GM12878 (cell line): ENCODE data around the gene PHETA2. TPM values are rescaled to one million over a fixed set of nuclear protein-coding genes. Genes with fewer than 3 reads are reported as not detected.
A peak's percentile ranks its signal among the peaks of the same experiment; 100 is the strongest.

Source experiments
- ATAC-seq: fragments of 200-7000 bp; cut with Tn5 transposase; 3 replicates; pipeline ENCODE4 v1.9.1; 2020; ENCODE audit warnings: mild to moderate bottlenecking, moderate library complexity
- BruUV-seq: library from RNA; stranded (reverse); fragments of 400-500 nt; replicated peaks from 2 replicates; lab custom pipeline; 2021; lab: Mats Ljungman, UMichigan
- CTCF ChIA-PET: fragments of 300-600 bp; sonication (Branson Sonifier 250); formaldehyde crosslinking; extraction: SDS; loops from one replicate; lab custom pipeline; 2021; ENCODE audit warnings: inconsistent platforms; lab: Yijun Ruan, JAX
- POLR2A ChIA-PET: fragments of 350-600 bp; formaldehyde crosslinking; extraction: SDS; loops from one replicate; lab custom pipeline; 2021; ENCODE audit warnings: inconsistent platforms; lab: Charles Lee
- RAD21 ChIA-PET: fragments of 300-600 bp; sonication (Branson Sonifier 250); formaldehyde crosslinking; loops from one replicate; lab custom pipeline; 2023; ENCODE audit warnings: antibody characterized with exemption; ENCODE audit not compliant: unreplicated experiment; lab: Charles Lee
- SMC1A ChIA-PET: fragments of 300-600 bp; sonication (Branson Sonifier 250); formaldehyde crosslinking; loops from one replicate; lab custom pipeline; 2023; ENCODE audit not compliant: unreplicated experiment, uncharacterized antibody; lab: Charles Lee
- DNase-seq: peaks from one replicate; pipeline ENCODE4 v3.0.0-alpha.2; 2011; ENCODE audit warnings: low read depth, low spot score
- FAIRE-seq: peaks from 3 replicates; lab custom pipeline; 2011; peaks lifted over from hg19 to GRCh38; lab: Jason Lieb, UNC
- H2AFZ ChIP-seq: 2 replicates; pipeline ENCODE4 v1.6.0; 2011; ENCODE audit warnings: low read depth, low read length, control low read depth; ENCODE audit not compliant: control insufficient read depth
- H3K27ac ChIP-seq: 2 replicates; pipeline ENCODE4 v1.5.1; 2011; ENCODE audit warnings: control low read depth; ENCODE audit not compliant: control insufficient read depth, insufficient read depth
- H3K27me3 ChIP-seq, 2 experiments: replicated peaks in 1 of 2; 2 replicates each; pipeline versions ENCODE4 v1.6.0 to v1.6.1; 2011; ENCODE audit warnings: low read length in 1 of 2; ENCODE audit not compliant: control insufficient read depth in 2 of 2, insufficient read depth in 2 of 2
- H3K36me3 ChIP-seq, 2 experiments: 2 replicates each; pipeline ENCODE4 v1.5.1; 2011; ENCODE audit warnings: low read length in 1 of 2; ENCODE audit not compliant: control insufficient read depth in 2 of 2, insufficient read depth in 2 of 2
- H3K4me1 ChIP-seq: 2 replicates; pipeline ENCODE4 v1.6.1; 2011; ENCODE audit warnings: mild to moderate bottlenecking, low read length, moderate library complexity, mixed read lengths; ENCODE audit not compliant: control insufficient read depth, insufficient read depth
- H3K4me2 ChIP-seq: 2 replicates; pipeline ENCODE4 v1.6.0; 2011; ENCODE audit warnings: control low read depth; ENCODE audit not compliant: control insufficient read depth, insufficient read depth
- H3K4me3 ChIP-seq: fragments of 200-600 bp; sonication (generic); 2 replicates; pipeline ENCODE4 v1.5.1; 2016
- H3K79me2 ChIP-seq: 2 replicates; pipeline ENCODE4 v1.6.0; 2011; ENCODE audit warnings: low read length; ENCODE audit not compliant: control insufficient read depth, insufficient read depth
- H3K9ac ChIP-seq: 2 replicates; pipeline ENCODE4 v1.8.0; 2011; ENCODE audit warnings: low read length, control low read depth, mixed read lengths; ENCODE audit not compliant: control insufficient read depth, insufficient read depth
- H3K9me3 ChIP-seq: replicated peaks from 3 replicates; pipeline ENCODE4 v1.5.1; 2011; ENCODE audit warnings: mild to moderate bottlenecking, low read length; ENCODE audit not compliant: control insufficient read depth, insufficient read depth
- H4K20me1 ChIP-seq: 2 replicates; pipeline ENCODE4 v1.6.0; 2011; ENCODE audit not compliant: control insufficient read depth, insufficient read depth
- ATF3 ChIP-seq: IDR thresholded peaks from 2 replicates; pipeline ENCODE4 v1.6.1; 2011; ENCODE audit warnings: low read depth, mild to moderate bottlenecking, low read length, moderate library complexity, borderline replicate concordance; ENCODE audit errors: extremely low read depth
- CEBPB ChIP-seq, 2 experiments: fragments of 150-350 bp in 1 of 2; IDR thresholded peaks; 2 replicates each; pipeline ENCODE4 v1.6.1; 2012 to 2014; ENCODE audit warnings: low read depth in 2 of 2, low read length in 2 of 2, borderline replicate concordance in 1 of 2, inconsistent platforms in 1 of 2
- CTCF ChIP-seq, 3 experiments: IDR thresholded peaks in 2 of 3; conservative IDR thresholded peaks in 1 of 3; 2 replicates each; pipeline ENCODE4 v1.5.1; 2011; ENCODE audit warnings: low read depth in 3 of 3, low read length in 3 of 3, mild to moderate bottlenecking in 3 of 3, control low read depth in 2 of 3, moderate library complexity in 2 of 3, inconsistent platforms in 1 of 3, mixed read lengths in 1 of 3; ENCODE audit not compliant: control insufficient read depth in 2 of 3, insufficient read depth in 1 of 3; ENCODE audit errors: extremely low read depth in 1 of 3
- DPF2 ChIP-seq: fragments of 450-650 bp; IDR thresholded peaks from 2 replicates; pipeline ENCODE4 v1.6.1; 2017; ENCODE audit warnings: mild to moderate bottlenecking
- HDAC2 ChIP-seq: fragments of 200-600 bp; sonication (generic); IDR thresholded peaks from 2 replicates; pipeline ENCODE4 v1.6.1; 2017
- JUND ChIP-seq: IDR thresholded peaks from 2 replicates; pipeline ENCODE4 v1.6.1; 2012; ENCODE audit warnings: low read depth, mild to moderate bottlenecking, low read length, improper control_type of control experiment, moderate library complexity
- NFYB ChIP-seq: IDR thresholded peaks from 2 replicates; pipeline ENCODE4 v1.6.1; 2011; ENCODE audit warnings: low read depth, mild to moderate bottlenecking, low read length, improper control_type of control experiment, moderate library complexity; ENCODE audit not compliant: insufficient read depth
- ZNF217 ChIP-seq: fragments of 450-650 bp; IDR thresholded peaks from 2 replicates; pipeline ENCODE4 v1.6.1; 2017; ENCODE audit warnings: antibody characterized with exemption, mild to moderate bottlenecking
- WGBS: methylation state at CpG from one replicate; pipeline ENCODE4 v1.1.6; 2016; ENCODE audit warnings: low lambda C conversion rate; ENCODE audit not compliant: insufficient replicate concordance, insufficient coverage; ENCODE audit errors: missing lambda C conversion rate; 5-methylcytosine and 5-hydroxymethylcytosine counted together
- in situ Hi-C: fragments of 300-500 bp; cut with MboI; formaldehyde crosslinking; loops from 9 replicates; pipeline ENCODE4 v1.14.3; 2018; ENCODE audit warnings: mixed read lengths
- intact Hi-C: fragments of 100-400 bp; cut with micrococcal nuclease; formaldehyde crosslinking; loops from one replicate; pipeline ENCODE4 v1.14.2; 2022; ENCODE audit not compliant: unreplicated experiment
- polyA plus RNA-seq, 11 experiments: library from polyadenylated mRNA; depleted of rRNA in 4 of 11; unstranded in 6 of 11; stranded (reverse) in 5 of 11; fragments of >200 nt; fragmentation: Nextera tagmentation in 4 of 11; fragmentation: Illumina TruSeq in 1 of 11; extraction: Ambion mirVana in 4 of 11; extraction: Trizol in 1 of 11; gene quantifications; 1 replicate in 1 of 11; 2 replicates in 10 of 11; pipeline versions ENCODE4 v1.2.1 to v1.2.3, GENCODE V29; 2011 to 2016; ENCODE audit warnings: inconsistent platforms in 2 of 11, missing spikeins in 2 of 11, low read depth in 1 of 11
- total RNA-seq, 4 experiments: library from RNA; depleted of rRNA in 3 of 4; stranded (reverse); fragments of >200 nt in 3 of 4; fragmentation: Illumina TruSeq in 1 of 4; extraction: Trizol in 1 of 4; gene quantifications; 2 replicates each; pipeline versions ENCODE4 v1.2.1 to v1.2.3, GENCODE V29; 2013 to 2021

PHETA2 gene
- total and polyA plus RNA-seq, 10 of the 15 experiments (the other 5 are each of a cell fraction or from before 2014, with no cell fraction given) = 0.03 to 3.2 (median 1.7) TPM

GRCh38 chr22:42072606-42073330 is 1.3 kb upstream of the PHETA2 start:
- FAIRE-seq = no peak
- intact Hi-C loops = loop anchor here (5.0 kb wide), 1 partner anchor 105 kb away; the partner anchor contains the start of gene SEPTIN3
- BruUV-seq = no TSS peak
- H3K4me1 ChIP-seq = peaks cover 19% of the 10 kb centered on the region
- no peaks in the 10 kb centered on the region for H3K9me3 ChIP-seq
- no peak for DNase-seq
- H2AFZ ChIP-seq = no peak overlapping the region
- TF ChIP-seq CTCF (IDR thresholded peaks at IDR 0.05 in 2 of 3, conservative IDR thresholded peaks at IDR 0.05 in 1 of 3; ENCODE audit: control insufficient read depth in 2 of 3, extremely low read depth in 1 of 3, insufficient read depth in 1 of 3, low read depth in 3 of 3, low read length in 3 of 3) = peak in 1 of 3 experiments; percentile 25; a peak in 1 of 6 replicates
- TF ChIP-seq CEBPB (IDR thresholded peaks at IDR 0.05; ENCODE audit: borderline replicate concordance in 1 of 2, low read depth in 2 of 2, low read length in 2 of 2) = no peak
- in situ Hi-C loops = no loop called here
- peaks cover 10% of the 10 kb centered on the region for H3K79me2 ChIP-seq
- ChIA-PET RAD21 (no interaction called here), POLR2A (no interaction called here), SMC1A (no interaction called here), CTCF (no interaction called here)
- no peak overlapping the region for H3K27ac ChIP-seq
- no peak overlapping the region for H3K9ac ChIP-seq
- no peak overlapping the region for H3K4me2 ChIP-seq
- peaks cover 0 to 5% of the 10 kb centered on the region in 2 experiments; a peak in 2 of 4 replicates for H3K36me3 ChIP-seq
- no peak for ATAC-seq
- 81% methylated on average over 7 of the region's 8 CpGs for WGBS
- no peaks in the 10 kb centered on the region for H3K27me3 ChIP-seq
- peaks cover 2% of the 10 kb centered on the region; the same call in 1 of the 2 replicates for H4K20me1 ChIP-seq
- no peak overlapping the region for H3K4me3 ChIP-seq

DNA sequence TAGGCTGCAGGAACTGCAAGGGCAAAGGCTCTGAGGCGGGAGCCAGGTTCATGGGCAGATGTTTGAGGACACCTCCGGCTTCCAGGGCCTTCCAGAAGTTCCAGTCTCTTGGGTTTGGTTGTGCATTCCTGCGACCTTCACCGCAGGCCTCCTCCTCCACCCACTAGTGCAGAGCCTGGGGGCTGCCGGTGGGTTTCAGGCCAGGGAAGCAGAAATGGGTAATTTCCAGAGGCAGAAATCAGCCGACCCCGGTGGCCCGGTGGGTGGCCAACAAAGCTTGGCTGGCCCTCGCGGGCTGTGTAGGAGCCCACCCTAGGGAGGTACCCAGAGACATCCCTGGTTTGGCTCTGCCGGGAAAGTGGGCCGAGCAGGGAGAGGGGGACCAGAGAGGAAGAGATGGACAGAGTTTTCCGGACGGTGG is 417 bp upstream of the PHETA2 start:
- peaks cover 18% of the 10 kb centered on the region for H3K4me1 ChIP-seq
- no peak for TF ChIP-seq ZNF217
- TF ChIP-seq HDAC2 = no peak
- no peak for TF ChIP-seq ATF3
- no peak for TF ChIP-seq JUND
- TF ChIP-seq DPF2 = no peak
- TF ChIP-seq NFYB = no peak
- H3K4me3 ChIP-seq = 0 out of 2 replicates have a peak overlapping the region, but pooled peaks have one; percentile 59
- H3K79me2 ChIP-seq = peaks cover 10% of the 10 kb centered on the region
- H3K27me3 ChIP-seq = no peaks in the 10 kb centered on the region
- intact Hi-C loops (loop anchor here (5.0 kb wide), 1 partner anchor 106 kb away; the partner anchor contains the start of gene SEPTIN3), in situ Hi-C loops (no loop called here)
- no peak for DNase-seq
- no peak for ATAC-seq
- no peaks in the 10 kb centered on the region for H3K9me3 ChIP-seq
- 89% methylated on average over 11 of the region's 14 CpGs for WGBS
- SMC1A ChIA-PET = no interaction called here
- POLR2A ChIA-PET = no interaction called here
- BruUV-seq = no TSS peak
- RAD21 ChIA-PET = no interaction called here
- no peaks in the 10 kb centered on the region for H3K36me3 ChIP-seq
- H4K20me1 ChIP-seq = no peaks in the 10 kb centered on the region
- peak overlapping the region; percentile 62 for H3K9ac ChIP-seq
- H2AFZ ChIP-seq = peak overlapping the region; percentile 84
- H3K27ac ChIP-seq = no peak overlapping the region
- FAIRE-seq = no peak
- peak overlapping the region; percentile 92; the same call in 1 of the 2 replicates for H3K4me2 ChIP-seq
- CTCF ChIA-PET = no interaction called here
